Neural cell (in vitro differentiated cells): Measurements from ENCODE around the gene TIGD6. TPM values are rescaled to one million over a fixed set of nuclear protein-coding genes. Genes with fewer than 3 reads are reported as not detected.

ENCODE experiments used
- H2AFZ ChIP-seq: fragments of 200-600, 300-800 bp; sonication (generic), shearing (Covaris generic); 2 replicates; pipeline ENCODE4 v1.6.0; 2014; ENCODE audit warnings: low read depth, mild to moderate bottlenecking, antibody characterized with exemption, low read length, moderate library complexity
- H3F3A ChIP-seq: fragments of 200-600 bp; shearing (Covaris generic); 2 replicates; pipeline ENCODE4 v1.6.1; 2016; ENCODE audit warnings: mild to moderate bottlenecking, moderate library complexity, mixed read lengths, antibody characterized with exemption, low read length; ENCODE audit not compliant: insufficient read depth, poor library complexity, severe bottlenecking
- H3K27ac ChIP-seq: fragments of 200-600, 300-800 bp; sonication (generic), shearing (Covaris generic); 2 replicates; pipeline ENCODE4 v1.5.1; 2014; ENCODE audit warnings: mild to moderate bottlenecking, low read length, moderate library complexity
- H3K27me3 ChIP-seq: fragments of 300-800, 200-600 bp; sonication (generic), shearing (Covaris generic); 2 replicates; pipeline ENCODE4 v1.6.0; 2014; ENCODE audit warnings: mild to moderate bottlenecking, low read depth, low read length, moderate library complexity; ENCODE audit not compliant: insufficient read depth
- H3K36me3 ChIP-seq: fragments of 300-800, 200-600 bp; sonication (generic), shearing (Covaris generic); 2 replicates; pipeline ENCODE4 v1.5.1; 2014; ENCODE audit warnings: mild to moderate bottlenecking, antibody characterized with exemption, low read length, moderate library complexity; ENCODE audit not compliant: insufficient read depth
- H3K4me2 ChIP-seq: fragments of 300-800, 200-600 bp; sonication (generic), shearing (Covaris generic); 2 replicates; pipeline ENCODE4 v1.6.0; 2014; ENCODE audit warnings: mild to moderate bottlenecking, low read length
- H3K4me3 ChIP-seq: fragments of 300-800, 200-600 bp; sonication (generic), shearing (Covaris generic); 2 replicates; pipeline ENCODE4 v1.5.1; 2014; ENCODE audit warnings: mild to moderate bottlenecking, low read length, moderate library complexity
- H3K79me2 ChIP-seq: fragments of 200-600 bp; shearing (Covaris generic); replicated peaks from 2 replicates; pipeline ENCODE4 v1.6.0; 2014; ENCODE audit warnings: mild to moderate bottlenecking, low read length, moderate library complexity; ENCODE audit not compliant: insufficient read depth
- H3K9ac ChIP-seq: fragments of 300-800, 200-600 bp; sonication (generic), shearing (Covaris generic); 2 replicates; pipeline ENCODE4 v1.6.1; 2016; ENCODE audit warnings: mild to moderate bottlenecking, low read length, mixed read lengths
- H3K9me2 ChIP-seq: fragments of 200-600 bp; shearing (Covaris generic); 2 replicates; pipeline ENCODE4 v1.6.1; 2016; ENCODE audit warnings: mild to moderate bottlenecking, low read length, mixed read lengths; ENCODE audit not compliant: insufficient read depth
- H3K9me3 ChIP-seq: fragments of 200-600, 300-800 bp; sonication (generic), shearing (Covaris generic); 2 replicates; pipeline ENCODE4 v1.6.1; 2016; ENCODE audit warnings: mild to moderate bottlenecking, mixed run types, low read length, moderate library complexity, mixed read lengths
- H4K20me1 ChIP-seq: fragments of 200-600 bp; shearing (Covaris generic); 2 replicates; pipeline ENCODE4 v1.6.1; 2016; ENCODE audit warnings: mild to moderate bottlenecking, mixed run types; ENCODE audit not compliant: insufficient read depth
- CTCF ChIP-seq: fragments of 450-650 bp; IDR thresholded peaks from 2 replicates; pipeline ENCODE4 v1.5.1; 2014; ENCODE audit warnings: antibody characterized with exemption, mild to moderate bottlenecking, moderate library complexity; ENCODE audit not compliant: poor library complexity, severe bottlenecking
- EP300 ChIP-seq: fragments of 450-650 bp; conservative IDR thresholded peaks from 2 replicates; pipeline ENCODE4 v1.6.1; 2014; ENCODE audit warnings: antibody characterized with exemption, mild to moderate bottlenecking, moderate library complexity; ENCODE audit not compliant: poor library complexity, severe bottlenecking
- EZH2 ChIP-seq: fragments of 200-600, 300-800 bp; shearing (Covaris generic), sonication (generic); IDR thresholded peaks from 2 replicates; pipeline ENCODE4 v1.6.1; 2014; ENCODE audit warnings: antibody characterized with exemption, low read length, borderline replicate concordance, mild to moderate bottlenecking; ENCODE audit not compliant: insufficient read depth, poor library complexity, severe bottlenecking
- MXI1 ChIP-seq: fragments of 450-650 bp; conservative IDR thresholded peaks from 2 replicates; pipeline ENCODE4 v1.6.1; 2014; ENCODE audit warnings: antibody characterized with exemption, mild to moderate bottlenecking; ENCODE audit not compliant: poor library complexity, severe bottlenecking
- POLR2AphosphoS5 ChIP-seq: IDR thresholded peaks from 2 replicates; pipeline ENCODE4 v1.6.1; 2012
- RAD21 ChIP-seq: fragments of 450-650 bp; conservative IDR thresholded peaks from 2 replicates; pipeline ENCODE4 v1.6.1; 2014; ENCODE audit warnings: antibody characterized with exemption, mild to moderate bottlenecking, moderate library complexity
- REST ChIP-seq: IDR thresholded peaks from 2 replicates; pipeline ENCODE4 v1.6.1; 2012; ENCODE audit warnings: borderline replicate concordance
- SMC3 ChIP-seq: fragments of 450-650 bp; conservative IDR thresholded peaks from 2 replicates; pipeline ENCODE4 v1.6.1; 2014; ENCODE audit warnings: antibody characterized with exemption, mild to moderate bottlenecking, moderate library complexity; ENCODE audit not compliant: poor library complexity
- TAF1 ChIP-seq: IDR thresholded peaks from 2 replicates; pipeline ENCODE4 v1.6.1; 2012; ENCODE audit warnings: low read depth
- polyA plus RNA-seq: library from polyadenylated mRNA; depleted of rRNA; stranded (reverse); fragments of >200 nt; gene quantifications from 2 replicates; pipeline ENCODE4 v1.2.3, GENCODE V29; 2014

TIGD6 gene
- polyA plus RNA-seq, 1 donor from 2014 or later: 6.5 TPM

GRCh38 chr5:149990518-149991376 is 9.7 kb downstream of the TIGD6 start:
- no peak overlapping the region for H3K27ac ChIP-seq
- no peaks in the 10 kb centered on the region for H3K79me2 ChIP-seq
- no peak overlapping the region for H3K4me3 ChIP-seq
- no peak overlapping the region for H3K4me2 ChIP-seq
- peak; percentile 99 for TF ChIP-seq SMC3
- peak; percentile 96 for TF ChIP-seq RAD21
- TF ChIP-seq CTCF: peak; percentile 93
- TF ChIP-seq MXI1: no peak
- no peak for TF ChIP-seq EZH2
- no peak for TF ChIP-seq EP300
- no peaks in the 10 kb centered on the region for H3K36me3 ChIP-seq
- H3K9me2 ChIP-seq: no peaks in the 10 kb centered on the region
- H3K27me3 ChIP-seq: no peaks in the 10 kb centered on the region
- no peak overlapping the region for H3K9ac ChIP-seq
- no peaks in the 10 kb centered on the region for H3K9me3 ChIP-seq
- no peaks in the 10 kb centered on the region for H4K20me1 ChIP-seq
- H3F3A ChIP-seq: no peaks in the 10 kb centered on the region
- no peak overlapping the region for H2AFZ ChIP-seq

GRCh38 chr5:149988126-149988525 is 12.3 kb downstream of the TIGD6 start:
- no peaks in the 10 kb centered on the region for H3K79me2 ChIP-seq
- no peak overlapping the region for H2AFZ ChIP-seq
- H3K4me2 ChIP-seq: no peak overlapping the region
- no peak overlapping the region for H3K9ac ChIP-seq
- H3K9me2 ChIP-seq: no peaks in the 10 kb centered on the region
- H4K20me1 ChIP-seq: no peaks in the 10 kb centered on the region
- no peak overlapping the region for H3K27ac ChIP-seq
- H3K27me3 ChIP-seq: no peaks in the 10 kb centered on the region
- TF ChIP-seq RAD21: no peak
- TF ChIP-seq EP300: no peak
- no peak for TF ChIP-seq POLR2AphosphoS5
- no peak for TF ChIP-seq MXI1
- TF ChIP-seq TAF1: no peak
- no peaks in the 10 kb centered on the region for H3F3A ChIP-seq
- H3K36me3 ChIP-seq: no peaks in the 10 kb centered on the region
- H3K4me3 ChIP-seq: no peak overlapping the region
- H3K9me3 ChIP-seq: no peaks in the 10 kb centered on the region

- no peaks in the 10 kb centered on the region for H3K27me3 ChIP-seq
- no peak overlapping the region for H3K4me2 ChIP-seq
- no peaks in the 10 kb centered on the region for H3K9me3 ChIP-seq
- TF ChIP-seq SMC3 (no peak), EZH2 (no peak), CTCF (no peak), TAF1 (no peak), RAD21 (no peak), REST (no peak), MXI1 (no peak), EP300 (no peak), POLR2AphosphoS5 (no peak)
- no peaks in the 10 kb centered on the region for H3K9me2 ChIP-seq
- no peak overlapping the region for H3K4me3 ChIP-seq
- no peaks in the 10 kb centered on the region for H4K20me1 ChIP-seq
- H2AFZ ChIP-seq: no peak overlapping the region
- H3K27ac ChIP-seq: no peak overlapping the region
- peaks cover 3% of the 10 kb centered on the region for H3K36me3 ChIP-seq
- no peaks in the 10 kb centered on the region for H3F3A ChIP-seq
- no peaks in the 10 kb centered on the region for H3K79me2 ChIP-seq
- no peak overlapping the region for H3K9ac ChIP-seq
Measured at GRCh38 chr5:149982505-149982904, 17.9 kb downstream of the TIGD6 start.
